ENCODE measurements around the gene PTPRM.

PTPRM gene

GRCh38 chr18:7803956-7804469, 236.9 kb downstream of the PTPRM start:
- DNase-seq = no peak

DNA sequence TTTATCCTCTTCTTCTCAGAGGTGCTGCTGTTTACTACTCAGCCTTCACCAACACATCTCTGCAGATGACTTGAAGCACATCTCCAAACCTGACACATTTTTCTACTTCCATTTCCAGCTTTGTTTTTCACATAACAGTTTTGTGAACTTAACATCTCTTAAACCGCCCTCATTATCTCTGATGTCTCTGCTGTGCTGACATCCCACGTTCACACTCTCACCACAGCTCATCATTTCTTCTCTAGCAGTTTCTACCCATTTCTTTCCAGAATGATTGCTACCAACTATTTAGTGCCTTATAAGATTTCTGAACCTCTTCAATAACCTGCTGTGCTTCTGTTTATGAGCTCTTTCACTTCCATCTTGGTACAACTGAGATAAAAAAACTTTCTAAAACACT, 238.0 kb downstream of the PTPRM start:
- no peak for DNase-seq

DNA sequence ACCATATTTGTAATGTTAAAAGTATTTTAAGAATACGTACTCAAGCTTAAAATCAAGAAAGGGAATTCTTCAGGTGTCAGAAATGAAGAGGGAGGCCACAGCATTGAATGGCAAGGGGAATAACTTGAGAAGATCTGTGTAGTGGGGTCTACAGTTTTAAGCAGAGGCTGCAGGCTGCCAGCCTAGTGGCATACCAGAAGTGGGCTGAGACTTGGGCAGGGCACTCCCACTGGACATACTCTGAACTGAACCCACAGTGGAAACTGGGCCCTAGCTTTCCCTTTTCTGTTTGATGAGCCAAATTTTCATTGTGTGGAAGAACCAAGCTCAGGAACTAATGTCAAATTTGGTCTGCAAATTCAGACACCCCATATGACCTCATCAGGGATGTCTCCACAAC, 238.8 kb downstream of the PTPRM start:
- no peak for DNase-seq

DNA sequence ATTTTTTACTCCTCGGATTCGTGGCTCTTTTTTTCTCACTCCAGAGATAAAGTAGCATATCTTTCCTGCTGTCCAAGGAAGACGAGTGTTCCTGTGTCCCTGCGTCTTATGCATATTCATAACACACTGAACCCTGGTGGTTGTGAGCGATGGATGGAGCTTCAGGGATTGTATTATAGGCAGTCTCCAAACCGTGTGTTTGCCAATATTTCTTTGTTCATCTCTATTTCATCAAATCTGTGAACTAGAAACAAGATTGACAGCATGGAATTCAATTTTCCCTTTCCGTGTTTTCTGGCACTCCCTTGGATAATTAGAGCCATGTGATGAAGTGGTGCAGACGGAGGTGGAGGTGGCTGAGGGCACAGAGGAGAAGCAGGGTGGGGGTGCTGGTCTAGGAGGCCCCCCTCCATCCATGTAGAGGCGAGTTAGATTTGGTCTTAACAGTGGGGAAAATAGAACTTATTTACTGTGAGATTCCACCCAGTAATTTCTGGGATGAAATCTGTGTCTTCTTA, 240.9 kb downstream of the PTPRM start:
- DNase-seq = no peak

- no peak for DNase-seq
Observed at GRCh38 chr18:7808992-7809391, 241.9 kb downstream of the PTPRM start.

GRCh38 chr18:7809455-7809854, 242.3 kb downstream of the PTPRM start:
- DNase-seq = no peak

- no peak for DNase-seq
Observed at GRCh38 chr18:7809978-7810377, 242.9 kb downstream of the PTPRM start.

DNA sequence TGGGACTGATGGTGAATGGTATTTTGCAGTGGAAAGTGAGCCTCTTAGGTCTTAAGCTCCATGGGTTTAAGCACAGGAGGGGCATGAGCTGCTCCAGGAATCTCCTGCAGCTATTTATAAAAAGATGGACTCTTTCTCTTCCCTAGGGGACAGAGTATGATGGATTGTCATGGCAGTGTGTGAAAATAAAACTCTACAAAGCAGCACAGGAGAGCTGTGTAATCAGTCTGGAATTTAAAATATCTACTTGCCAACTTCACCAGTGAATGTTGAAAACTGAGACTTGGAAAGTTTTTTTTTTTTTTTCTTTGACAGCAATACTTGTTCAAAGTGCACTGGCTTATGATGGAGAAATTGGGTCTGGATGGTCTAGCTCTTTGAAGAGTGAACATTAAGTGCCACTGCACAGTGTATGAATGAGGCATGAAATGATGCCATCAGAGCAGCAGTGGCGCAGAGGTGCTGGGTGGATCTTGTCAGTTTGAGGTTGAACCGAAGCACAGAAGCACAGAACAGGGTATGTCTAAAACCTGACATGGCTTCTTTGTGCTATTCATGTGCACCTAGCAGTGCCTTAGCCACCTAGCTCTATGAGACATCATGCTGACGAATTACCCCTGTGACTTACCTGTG, 245.4 kb downstream of the PTPRM start:
- no peak for DNase-seq

DNA sequence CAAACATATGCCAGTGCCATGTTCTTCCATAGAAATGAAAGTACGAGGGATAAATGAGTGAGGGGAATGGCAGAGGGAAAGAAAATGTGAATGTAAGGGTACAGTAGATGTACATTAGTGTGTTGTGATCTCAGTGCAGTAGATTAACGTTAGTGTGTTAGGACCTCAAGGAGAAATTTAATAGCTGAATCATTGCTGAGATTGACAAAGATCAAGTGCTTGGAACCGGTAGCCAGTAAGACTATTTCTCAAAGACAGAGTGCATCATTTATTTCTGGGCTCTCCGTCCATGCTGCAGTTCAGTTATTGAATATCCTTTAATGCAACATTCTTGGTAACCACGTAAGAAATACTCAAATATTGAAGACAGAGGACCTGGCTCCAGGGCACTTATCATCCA, 246.0 kb downstream of the PTPRM start:
- DNase-seq = no peak

DNA sequence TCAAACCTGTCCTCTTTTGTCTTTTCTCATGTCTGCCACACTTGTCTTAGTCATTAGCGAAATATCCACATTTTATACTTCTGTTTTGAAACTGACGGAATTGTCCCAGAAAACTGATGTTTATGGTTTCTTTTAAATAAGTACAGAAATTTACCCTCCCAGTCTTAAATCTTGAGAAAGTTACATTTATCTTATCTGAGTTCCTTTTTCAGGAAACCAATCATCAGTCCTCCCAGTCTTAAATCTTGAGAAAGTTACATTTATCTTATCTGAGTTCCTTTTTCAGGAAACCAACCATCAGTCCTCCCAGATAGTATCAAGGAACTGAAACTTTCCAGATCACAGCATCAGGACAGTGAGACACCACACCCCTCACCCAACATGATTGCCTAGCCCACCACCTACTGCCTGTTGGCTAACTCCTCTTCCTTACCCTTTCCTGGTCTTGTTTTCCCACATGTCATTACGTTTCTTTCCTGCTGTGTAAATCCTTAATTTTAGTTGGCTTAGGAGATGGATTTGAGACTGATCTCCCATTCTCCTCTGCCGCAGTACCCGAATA, 247.7 kb downstream of the PTPRM start:
- DNase-seq = no peak

- no peak for DNase-seq
Observed at GRCh38 chr18:7815787-7816186, 248.7 kb downstream of the PTPRM start.

GRCh38 chr18:7817575-7818230, 250.6 kb downstream of the PTPRM start:
- no peak for DNase-seq

DNA sequence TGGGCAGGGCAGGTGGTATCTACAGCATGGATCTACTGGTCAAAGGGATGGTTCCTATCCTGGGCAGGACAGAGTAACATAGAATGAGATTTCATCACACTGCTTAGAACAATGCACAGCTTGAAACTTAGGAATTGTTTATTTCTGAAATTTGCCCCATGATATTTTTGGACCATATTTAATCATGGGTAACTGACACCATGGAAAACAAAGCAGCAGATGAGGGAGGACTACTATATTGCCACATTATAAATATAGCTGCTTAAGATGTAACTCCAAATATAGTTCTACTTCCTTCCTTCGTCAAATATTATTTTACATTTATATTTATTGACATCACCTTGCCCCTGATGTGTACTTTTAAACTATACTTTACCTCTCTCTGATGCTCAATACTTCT, 254.7 kb downstream of the PTPRM start:
- no peak for DNase-seq

GRCh38 chr18:7822435-7823331, 255.6 kb downstream of the PTPRM start:
- DNase-seq = peak in 1 of 51 donors; percentile 18

DNA sequence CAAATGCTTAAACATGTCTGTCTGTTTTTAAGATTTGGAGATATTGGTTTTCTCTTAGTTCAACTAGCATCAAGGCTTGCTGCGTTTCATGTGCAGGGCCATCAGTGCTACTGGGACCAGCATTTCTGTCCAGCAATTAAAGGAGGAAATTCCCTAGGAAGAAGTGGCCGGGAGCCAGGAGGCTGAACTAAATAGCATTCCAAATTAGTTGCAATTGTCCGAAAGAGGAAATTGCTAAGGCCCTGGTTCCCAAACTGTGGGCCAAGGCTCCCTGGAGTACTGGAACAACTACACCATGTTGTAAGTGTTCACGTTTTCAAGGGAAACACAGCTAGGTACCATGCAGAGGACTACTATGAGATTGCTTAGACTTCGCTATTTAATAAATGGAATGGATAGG, 257.9 kb downstream of the PTPRM start:
- no peak for DNase-seq

DNA sequence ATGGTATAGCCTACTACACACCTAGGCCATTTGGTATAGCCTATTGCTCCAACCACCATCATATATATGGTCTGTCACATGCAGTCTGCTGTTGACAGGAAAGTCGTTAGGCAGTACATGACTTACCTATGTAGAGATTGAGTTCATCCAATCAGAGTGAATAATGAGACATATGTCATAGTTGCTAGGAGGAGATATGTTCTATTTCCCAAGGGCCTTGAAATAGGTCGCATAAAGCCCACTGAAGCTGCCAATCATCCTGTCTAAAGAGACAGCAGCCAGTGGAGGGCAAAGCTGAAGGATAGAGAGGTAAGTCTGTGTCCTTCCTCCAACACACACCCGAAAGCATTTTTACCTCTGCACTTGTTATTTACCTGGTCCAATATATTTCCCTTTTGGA, 263.4 kb downstream of the PTPRM start:
- no peak for DNase-seq

GRCh38 chr18:7839548-7839947, 272.4 kb downstream of the PTPRM start:
- no peak for DNase-seq

DNA sequence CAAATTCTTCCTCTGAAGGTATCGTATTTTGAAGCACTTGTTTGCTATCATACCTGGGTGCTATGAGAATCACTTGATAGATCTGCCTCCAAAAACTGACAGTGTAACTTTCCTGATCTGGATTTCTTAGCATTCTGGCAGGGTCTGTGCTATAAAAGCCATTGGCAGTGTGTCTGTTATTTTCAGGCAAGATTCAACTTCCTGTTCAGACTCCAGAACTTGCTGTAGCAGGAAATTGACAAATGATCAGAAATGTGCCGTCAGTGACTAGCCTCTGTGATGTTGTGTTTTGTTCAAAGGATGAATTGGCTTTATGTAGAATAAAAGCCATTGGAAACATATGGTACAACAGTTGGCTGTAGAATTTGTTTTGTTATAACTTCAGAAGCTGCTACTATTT, 273.3 kb downstream of the PTPRM start:
- no peak for DNase-seq

DNA sequence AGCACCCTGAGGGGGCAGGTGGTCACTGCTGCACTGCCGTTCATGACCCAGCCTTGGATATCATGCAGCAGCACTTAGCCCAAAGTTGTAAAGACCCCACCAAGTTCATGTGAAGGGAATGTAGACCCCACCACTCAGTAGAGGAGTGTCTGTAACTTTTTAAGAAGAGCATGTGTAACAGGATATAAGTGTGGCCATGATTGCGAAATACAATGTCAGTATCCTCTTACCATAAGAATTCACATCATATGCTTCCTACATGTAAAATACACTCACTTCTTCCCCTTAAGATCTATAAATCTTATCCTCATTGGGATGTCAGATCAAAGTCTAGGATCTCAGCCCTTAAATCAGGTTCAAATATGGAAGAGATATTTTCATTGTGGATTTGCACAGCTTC, 276.9 kb downstream of the PTPRM start:
- DNase-seq = no peak

- no peak for DNase-seq
Observed at GRCh38 chr18:7844418-7844817, 277.3 kb downstream of the PTPRM start.

DNA sequence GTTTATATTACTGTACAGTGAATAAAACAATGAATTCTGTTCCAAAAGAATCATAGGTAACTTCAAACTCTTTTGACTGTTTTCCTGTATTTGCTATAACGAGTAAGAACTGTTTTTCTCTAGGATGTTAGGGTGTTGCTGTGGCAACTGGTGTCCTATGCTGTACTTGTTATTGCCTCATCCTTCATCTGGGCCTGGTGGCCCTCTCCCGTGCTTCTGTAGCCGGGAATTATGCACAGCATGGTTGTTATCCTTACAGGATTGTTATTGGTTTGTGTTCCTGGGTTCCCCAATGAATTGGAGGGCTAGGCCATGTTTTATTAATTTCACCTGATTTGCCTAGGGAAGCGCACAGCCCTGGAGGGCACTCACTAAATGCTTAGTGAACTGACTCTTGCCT, 279.2 kb downstream of the PTPRM start:
- no peak for DNase-seq

Measured in hypothalamus (tissue), 51 donors.